HCT116 (cell line): ENCODE results near the gene MPP2. TPM values are rescaled to one million over a fixed set of nuclear protein-coding genes. Genes with fewer than 3 reads are reported as not detected.
A peak's percentile ranks its signal among the peaks of the same experiment; 100 is the strongest.

ENCODE experiments used
- ATAC-seq: fragments of 200-7000 bp; cut with Tn5 transposase; 2 replicates; pipeline ENCODE4 v1.9.1; 2020; ENCODE audit warnings: mild to moderate bottlenecking, moderate library complexity
- BruUV-seq: library from RNA; stranded (reverse); fragments of 400-500 nt; replicated peaks from 2 replicates; lab custom pipeline; 2021; lab: Mats Ljungman, UMichigan
- CTCF ChIA-PET: fragments of 300-600 bp; sonication (Branson Sonifier 250); formaldehyde crosslinking; loops from one replicate; lab custom pipeline; 2021; ENCODE audit warnings: antibody characterized with exemption; lab: Charles Lee
- POLR2A ChIA-PET: fragments of 300-600, 350-600 bp; sonication (Branson Sonifier 250); formaldehyde crosslinking; loops from one replicate; lab custom pipeline; 2021; ENCODE audit warnings: antibody characterized with exemption; lab: Charles Lee
- RAD21 ChIA-PET, 2 experiments: fragments of 300-600 bp; sonication (Branson Sonifier 250); formaldehyde crosslinking; loops; one replicate each; lab custom pipeline; 2023; ENCODE audit warnings: low total read pairs in 2 of 2; ENCODE audit not compliant: uncharacterized antibody in 2 of 2, unreplicated experiment in 2 of 2, low non-redundant PET in 1 of 2; lab: Charles Lee
- DNase-seq: peaks from one replicate; pipeline ENCODE4 v3.0.0-alpha.2; 2010; ENCODE audit warnings: low read depth, low spot score
- H2AFZ ChIP-seq: fragments of 200-600 bp; shearing (Covaris generic), sonication (generic); 2 replicates; pipeline ENCODE4 v1.6.1; 2017; ENCODE audit warnings: low read depth, mixed run types, mixed read lengths, antibody characterized with exemption, low read length; ENCODE audit not compliant: poor library complexity, severe bottlenecking
- H3K27ac ChIP-seq: 2 replicates; pipeline ENCODE4 v1.5.1; 2012; ENCODE audit warnings: low read depth, low read length
- H3K27me3 ChIP-seq: fragments of 200-600 bp; sonication (generic); 2 replicates; pipeline ENCODE4 v1.6.1; 2016; ENCODE audit warnings: mixed run types, low read length, mixed read lengths; ENCODE audit not compliant: insufficient read depth
- H3K36me3 ChIP-seq, 2 experiments: fragments of 200-500 bp in 1 of 2; fragments of 200-600 bp in 1 of 2; sonication (Bioruptor generic) in 1 of 2; sonication (generic) in 1 of 2; 2 replicates each; pipeline versions ENCODE4 v1.5.1 to v1.6.1; 2014 to 2016; ENCODE audit warnings: low read length in 2 of 2, inconsistent platforms in 1 of 2, mixed read lengths in 1 of 2, mixed run types in 1 of 2; ENCODE audit not compliant: insufficient read depth in 2 of 2, control insufficient read depth in 1 of 2
- H3K4me1 ChIP-seq, 2 experiments: fragments of 200-600 bp in 1 of 2; sonication (generic) in 1 of 2; 2 replicates each; pipeline versions ENCODE4 v1.5.1 to v1.6.1; 2012 to 2017; ENCODE audit warnings: low read length in 2 of 2, inconsistent platforms in 1 of 2, mild to moderate bottlenecking in 1 of 2, mixed read lengths in 1 of 2, mixed run types in 1 of 2, moderate library complexity in 1 of 2; ENCODE audit not compliant: insufficient read depth in 2 of 2, control insufficient read depth in 1 of 2
- H3K4me2 ChIP-seq: fragments of 200-600 bp; sonication (generic); 2 replicates; pipeline ENCODE4 v1.6.1; 2017; ENCODE audit warnings: mixed run types, low read length, mixed read lengths
- H3K4me3 ChIP-seq, 2 experiments: fragments of 200-600 bp in 1 of 2; sonication (generic) in 1 of 2; replicated peaks in 1 of 2; 2 replicates each; pipeline ENCODE4 v1.5.1; 2011 to 2016; ENCODE audit warnings: low read length in 2 of 2, control low read depth in 1 of 2, low read depth in 1 of 2, mild to moderate bottlenecking in 1 of 2, mixed read lengths in 1 of 2, mixed run types in 1 of 2
- H3K79me2 ChIP-seq: fragments of 200-600 bp; sonication (generic); 2 replicates; pipeline ENCODE4 v1.6.1; 2017; ENCODE audit warnings: mild to moderate bottlenecking, mixed run types, low read length, moderate library complexity, mixed read lengths; ENCODE audit not compliant: insufficient read depth
- H3K9ac ChIP-seq: fragments of 200-600 bp; sonication (generic); 2 replicates; pipeline ENCODE4 v1.6.1; 2016; ENCODE audit warnings: low read length, mixed read lengths
- H3K9me2 ChIP-seq: fragments of 200-600 bp; sonication (generic), shearing (Covaris generic); 2 replicates; pipeline ENCODE4 v1.6.1; 2017; ENCODE audit warnings: mixed run types, mild to moderate bottlenecking, moderate library complexity; ENCODE audit not compliant: insufficient read depth
- H3K9me3 ChIP-seq, 2 experiments: fragments of 200-500 bp in 1 of 2; fragments of 200-600 bp in 1 of 2; sonication (Bioruptor generic) in 1 of 2; sonication (generic) in 1 of 2; 2 replicates each; pipeline ENCODE4 v1.6.1; 2014 to 2017; ENCODE audit warnings: low read length in 2 of 2, mixed read lengths in 2 of 2, inconsistent platforms in 1 of 2, low read depth in 1 of 2, mild to moderate bottlenecking in 1 of 2, mixed run types in 1 of 2, moderate library complexity in 1 of 2; ENCODE audit not compliant: control insufficient read depth in 1 of 2, insufficient read depth in 1 of 2
- H4K20me1 ChIP-seq: fragments of 200-600 bp; sonication (generic), shearing (Covaris generic); 2 replicates; pipeline ENCODE4 v1.6.1; 2017; ENCODE audit warnings: mixed run types, mild to moderate bottlenecking, moderate library complexity; ENCODE audit not compliant: insufficient read depth
- CBX3 ChIP-seq: IDR thresholded peaks from 2 replicates; pipeline ENCODE4 v1.6.1; 2012; ENCODE audit warnings: low read depth
- EGR1 ChIP-seq: IDR thresholded peaks from 2 replicates; pipeline ENCODE4 v1.6.1; 2012; ENCODE audit warnings: low read depth
- ELF1 ChIP-seq: IDR thresholded peaks from 2 replicates; pipeline ENCODE4 v1.6.1; 2012; ENCODE audit warnings: low read depth, borderline replicate concordance
- EZH2 ChIP-seq: fragments of 200-600 bp; sonication (generic); IDR thresholded peaks from 2 replicates; pipeline ENCODE4 v1.6.1; 2017; ENCODE audit warnings: antibody characterized with exemption, mixed run types
- FOSL1 ChIP-seq: IDR thresholded peaks from 2 replicates; pipeline ENCODE4 v1.6.1; 2012; ENCODE audit warnings: low read depth
- POLR2A ChIP-seq: IDR thresholded peaks from 2 replicates; pipeline ENCODE4 v1.7.0; 2011; ENCODE audit warnings: borderline replicate concordance; ENCODE audit not compliant: insufficient read depth, insufficient read length; ENCODE audit errors: extremely low read depth
- RAD21 ChIP-seq: IDR thresholded peaks from 2 replicates; pipeline ENCODE4 v1.6.1; 2012; ENCODE audit warnings: low read depth, mild to moderate bottlenecking
- SIN3A ChIP-seq: IDR thresholded peaks from 2 replicates; pipeline ENCODE4 v1.6.1; 2012; ENCODE audit warnings: low read depth
- SP1 ChIP-seq: IDR thresholded peaks from 2 replicates; pipeline ENCODE4 v1.6.1; 2012; ENCODE audit warnings: low read depth
- TCF7L2 ChIP-seq: IDR thresholded peaks from 2 replicates; pipeline ENCODE4 v1.7.0; 2011; ENCODE audit warnings: borderline replicate concordance, inconsistent platforms; ENCODE audit not compliant: insufficient read depth, insufficient read length; ENCODE audit errors: extremely low read depth
- YY1 ChIP-seq: IDR thresholded peaks from 2 replicates; pipeline ENCODE4 v1.6.1; 2011; ENCODE audit warnings: low read length, low read depth, moderate library complexity, mild to moderate bottlenecking; ENCODE audit not compliant: insufficient replicate concordance; ENCODE audit errors: extremely low read depth
- intact Hi-C: fragments of 100-400 bp; cut with micrococcal nuclease; formaldehyde crosslinking; loops from 2 replicates; pipeline ENCODE4 v1.10.0; 2022
- total RNA-seq: library from RNA; stranded (reverse); gene quantifications from one replicate; pipeline ENCODE4 v1.2.1, GENCODE V29; 2021; ENCODE audit not compliant: unreplicated experiment
- TF ChIP-seq, protein P1 (sequence below): IDR thresholded peaks from 2 replicates; pipeline ENCODE4 v1.6.1; 2012
- TF ChIP-seq, protein P2 (sequence below), 3 experiments: fragments of 200-600 bp in 1 of 3; sonication (generic) in 1 of 3; IDR thresholded peaks in 2 of 3; conservative IDR thresholded peaks in 1 of 3; 2 replicates each; pipeline ENCODE4 v1.5.1; 2012 to 2017; ENCODE audit warnings: low read depth in 2 of 3, low read length in 2 of 3, antibody characterized with exemption in 1 of 3, borderline replicate concordance in 1 of 3, control low read depth in 1 of 3, mild to moderate bottlenecking in 1 of 3, mixed read lengths in 1 of 3, mixed run types in 1 of 3, moderate library complexity in 1 of 3; ENCODE audit not compliant: insufficient read depth in 1 of 3

Gene MPP2
- total RNA-seq, 1 experiment from 2014 or later, result 16.4 TPM

DNA sequence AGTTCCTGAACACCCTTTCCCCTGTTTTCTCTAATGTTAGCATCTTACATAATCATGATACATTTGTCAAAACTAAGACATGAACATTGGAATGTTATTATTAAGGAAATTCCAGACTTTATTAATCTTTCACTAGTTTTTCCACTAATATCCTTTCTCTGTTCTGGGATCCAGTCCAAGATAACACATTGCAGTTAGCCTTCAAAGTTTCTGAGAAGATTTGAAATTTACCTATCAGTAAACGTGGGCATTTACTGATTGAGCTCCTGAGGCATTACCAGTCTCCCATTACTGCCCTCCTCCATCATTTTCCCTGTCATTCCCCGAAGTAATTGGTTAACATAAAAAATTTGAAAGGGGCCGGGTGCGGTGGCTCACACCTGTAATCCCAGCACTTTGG lies 66.1 kb downstream of the MPP2 start:
- H3K79me2 ChIP-seq, result no peaks in the 10 kb centered on the region
- CTCF ChIA-PET, result interaction anchor here (1.9 to 2.7 kb wide), 2 partner anchors 22 to 51 kb away, joined by 5 to 9 read pairs; no protein-coding TSS in a partner anchor
- BruUV-seq, result no TSS peak
- TF ChIP-seq, protein P1, sequence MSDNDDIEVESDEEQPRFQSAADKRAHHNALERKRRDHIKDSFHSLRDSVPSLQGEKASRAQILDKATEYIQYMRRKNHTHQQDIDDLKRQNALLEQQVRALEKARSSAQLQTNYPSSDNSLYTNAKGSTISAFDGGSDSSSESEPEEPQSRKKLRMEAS, result no peak
- TF ChIP-seq YY1 (no peak), TCF7L2 (no peak), SIN3A (no peak), SP1 (no peak), ELF1 (no peak), EGR1 (no peak), FOSL1 (no peak), CBX3 (no peak), POLR2A (no peak)
- H3K4me3 ChIP-seq, result no peak overlapping the region
- DNase-seq (no peak), ATAC-seq (no peak)
- H3K27ac ChIP-seq, result no peak overlapping the region
- no peaks in the 10 kb centered on the region for H4K20me1 ChIP-seq
- RAD21 ChIA-PET, result no interaction called here
- no peaks in the 10 kb centered on the region for H3K27me3 ChIP-seq
- H3K9me3 ChIP-seq, result no peaks in the 10 kb centered on the region
- H3K4me1 ChIP-seq, result peaks cover 39 to 49% of the 10 kb centered on the region in 2 experiments
- no peaks in the 10 kb centered on the region for H3K36me3 ChIP-seq
- POLR2A ChIA-PET, result no interaction called here
- no peak overlapping the region for H2AFZ ChIP-seq
- H3K9ac ChIP-seq, result no peak overlapping the region
- H3K9me2 ChIP-seq, result no peaks in the 10 kb centered on the region
- intact Hi-C loops, result loop anchor here (10.0 kb wide), 1 partner anchor 146 kb away; no protein-coding TSS in a partner anchor
- no peak overlapping the region for H3K4me2 ChIP-seq

DNA sequence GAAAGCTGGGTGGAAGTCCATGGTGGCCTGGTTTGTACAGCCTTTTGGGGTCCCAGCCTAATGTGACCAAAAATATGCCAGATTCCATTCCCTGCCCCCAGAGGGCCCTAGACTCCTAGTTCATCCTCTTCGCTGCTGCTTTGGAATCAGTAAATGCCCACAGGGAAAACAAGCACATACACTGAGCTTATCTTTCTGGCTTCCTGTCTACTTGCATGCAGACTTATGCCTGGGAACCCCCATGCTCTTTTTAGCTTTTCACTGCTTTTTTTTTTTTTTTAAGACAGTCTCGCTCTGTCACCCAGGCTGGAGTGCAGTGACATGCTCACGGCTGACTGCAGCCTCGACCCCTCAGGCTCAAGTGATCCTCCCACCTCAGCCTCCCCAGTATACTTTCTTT lies 66.5 kb downstream of the MPP2 start:
- no peaks in the 10 kb centered on the region for H3K36me3 ChIP-seq
- intact Hi-C loops, result loop anchor here (10.0 kb wide), 1 partner anchor 146 kb away; no protein-coding TSS in a partner anchor
- no peaks in the 10 kb centered on the region for H3K27me3 ChIP-seq
- no peaks in the 10 kb centered on the region for H3K9me3 ChIP-seq
- peak overlapping the region; percentile 77 for H3K4me2 ChIP-seq
- CTCF ChIA-PET, result interaction anchor here (1.9 to 2.7 kb wide), 3 partner anchors 22 to 147 kb away, joined by 5 to 9 read pairs (median 7); no protein-coding TSS in a partner anchor
- H3K9me2 ChIP-seq, result no peaks in the 10 kb centered on the region
- TF ChIP-seq RAD21, result peak; percentile 35
- TF ChIP-seq EZH2, result no peak
- no peak for TF ChIP-seq FOSL1
- no peak for TF ChIP-seq SIN3A
- no peak for TF ChIP-seq EGR1
- no peak for TF ChIP-seq YY1
- TF ChIP-seq, protein P2, sequence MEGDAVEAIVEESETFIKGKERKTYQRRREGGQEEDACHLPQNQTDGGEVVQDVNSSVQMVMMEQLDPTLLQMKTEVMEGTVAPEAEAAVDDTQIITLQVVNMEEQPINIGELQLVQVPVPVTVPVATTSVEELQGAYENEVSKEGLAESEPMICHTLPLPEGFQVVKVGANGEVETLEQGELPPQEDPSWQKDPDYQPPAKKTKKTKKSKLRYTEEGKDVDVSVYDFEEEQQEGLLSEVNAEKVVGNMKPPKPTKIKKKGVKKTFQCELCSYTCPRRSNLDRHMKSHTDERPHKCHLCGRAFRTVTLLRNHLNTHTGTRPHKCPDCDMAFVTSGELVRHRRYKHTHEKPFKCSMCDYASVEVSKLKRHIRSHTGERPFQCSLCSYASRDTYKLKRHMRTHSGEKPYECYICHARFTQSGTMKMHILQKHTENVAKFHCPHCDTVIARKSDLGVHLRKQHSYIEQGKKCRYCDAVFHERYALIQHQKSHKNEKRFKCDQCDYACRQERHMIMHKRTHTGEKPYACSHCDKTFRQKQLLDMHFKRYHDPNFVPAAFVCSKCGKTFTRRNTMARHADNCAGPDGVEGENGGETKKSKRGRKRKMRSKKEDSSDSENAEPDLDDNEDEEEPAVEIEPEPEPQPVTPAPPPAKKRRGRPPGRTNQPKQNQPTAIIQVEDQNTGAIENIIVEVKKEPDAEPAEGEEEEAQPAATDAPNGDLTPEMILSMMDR (IDR thresholded peaks at IDR 0.05 in 2 of 3, conservative IDR thresholded peaks at IDR 0.05 in 1 of 3; ENCODE audit: borderline replicate concordance in 1 of 3, insufficient read depth in 1 of 3, low read depth in 2 of 3, low read length in 2 of 3), result peak in 2 of 3 experiments; percentile 43 to 54; a peak in 5 of 6 replicates
- TF ChIP-seq, protein P1, result no peak
- no TSS peak for BruUV-seq
- POLR2A ChIA-PET, result no interaction called here
- peak overlapping the region; percentile 57 for H2AFZ ChIP-seq
- no peaks in the 10 kb centered on the region for H4K20me1 ChIP-seq
- RAD21 ChIA-PET, result no interaction called here
- no peaks in the 10 kb centered on the region for H3K79me2 ChIP-seq
- H3K4me3 ChIP-seq, result no peak overlapping the region; a peak in 1 of 4 replicates
- H3K4me1 ChIP-seq, result peaks cover 35 to 44% of the 10 kb centered on the region in 2 experiments
- DNase-seq (no peak), ATAC-seq (no peak; the same call in 1 of the 2 replicates)
- peak overlapping the region; percentile 85; the same call in 1 of the 2 replicates for H3K27ac ChIP-seq
- H3K9ac ChIP-seq, result peak overlapping the region; percentile 54; the same call in 1 of the 2 replicates
